GM21737 (cell line): ENCODE measurements around the gene KCNE4.

Experiments used
- ATAC-seq: cut with Tn5 transposase; IDR thresholded peaks from one replicate; pipeline ENCODE4 v1.9.1; 2021; ENCODE audit warnings: mild to moderate bottlenecking, moderate library complexity; ENCODE audit not compliant: unreplicated experiment

Gene KCNE4

DNA sequence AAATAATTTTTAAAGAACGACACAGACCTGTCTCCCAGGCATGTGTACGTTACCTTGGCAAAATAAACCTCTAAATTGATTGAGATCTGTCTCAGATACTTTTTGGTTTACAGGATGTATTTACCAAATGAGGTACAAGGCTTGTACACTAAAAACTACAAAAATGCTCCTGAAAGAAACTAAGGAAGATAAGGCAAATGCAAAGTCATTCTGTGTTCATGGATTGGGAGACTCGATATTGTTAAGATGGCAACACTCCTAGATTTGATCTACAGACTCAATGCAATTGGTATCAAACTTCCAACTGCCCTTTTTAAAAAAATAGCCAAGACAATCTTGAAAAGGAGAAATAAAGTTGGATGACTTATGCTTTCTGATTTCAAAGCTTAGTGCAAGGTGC is 11.5 kb upstream of the KCNE4 start:
- ATAC-seq = no peak

DNA sequence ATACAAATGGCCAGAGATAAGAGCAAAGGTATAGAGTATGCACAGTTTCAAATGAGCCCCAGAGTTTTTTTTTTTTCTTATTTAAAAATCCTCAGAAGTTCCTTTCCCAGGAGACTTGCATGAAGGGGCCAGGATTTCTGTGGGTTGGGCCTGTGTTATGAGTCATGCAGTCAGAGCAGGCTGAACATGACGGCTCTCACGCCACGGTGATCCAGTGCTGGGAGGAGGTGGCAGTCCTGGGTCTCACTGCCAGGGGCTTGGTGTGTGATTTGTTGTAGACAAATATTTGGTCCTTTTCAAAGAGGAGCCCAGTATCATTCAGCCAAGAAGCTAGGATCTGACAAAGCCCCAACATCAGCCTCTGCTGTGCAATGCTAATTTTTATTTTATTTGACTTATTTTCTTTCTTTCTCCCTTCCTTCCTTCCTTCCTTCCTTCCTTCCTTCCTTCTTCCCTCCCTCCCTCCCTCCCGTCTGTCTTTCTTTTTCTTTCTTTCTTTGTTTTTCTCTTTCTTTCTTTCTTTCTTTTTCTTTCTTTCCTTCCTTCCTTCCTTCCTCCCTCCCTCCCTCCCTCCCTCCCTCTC is 10.4 kb upstream of the KCNE4 start:
- no peak for ATAC-seq

DNA sequence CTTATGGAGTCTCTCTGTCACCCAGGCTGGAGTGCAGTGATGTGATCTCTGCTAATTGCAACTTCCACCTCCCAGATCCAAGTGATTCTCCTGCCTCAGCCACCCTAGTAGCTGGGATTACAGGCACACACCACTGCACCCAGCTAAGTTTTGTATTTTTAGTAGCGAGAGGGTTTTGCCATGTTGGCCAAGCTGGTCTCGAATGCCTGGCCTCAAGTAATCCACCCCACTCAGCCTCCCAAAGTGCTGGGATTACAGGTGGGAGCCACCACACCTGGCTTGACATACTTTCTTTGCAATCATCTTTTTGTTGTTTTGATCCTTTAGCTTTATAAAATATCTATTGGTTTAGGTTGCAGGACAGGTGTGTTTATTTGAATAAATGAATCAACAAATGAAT is 9.7 kb upstream of the KCNE4 start:
- ATAC-seq = no peak

DNA sequence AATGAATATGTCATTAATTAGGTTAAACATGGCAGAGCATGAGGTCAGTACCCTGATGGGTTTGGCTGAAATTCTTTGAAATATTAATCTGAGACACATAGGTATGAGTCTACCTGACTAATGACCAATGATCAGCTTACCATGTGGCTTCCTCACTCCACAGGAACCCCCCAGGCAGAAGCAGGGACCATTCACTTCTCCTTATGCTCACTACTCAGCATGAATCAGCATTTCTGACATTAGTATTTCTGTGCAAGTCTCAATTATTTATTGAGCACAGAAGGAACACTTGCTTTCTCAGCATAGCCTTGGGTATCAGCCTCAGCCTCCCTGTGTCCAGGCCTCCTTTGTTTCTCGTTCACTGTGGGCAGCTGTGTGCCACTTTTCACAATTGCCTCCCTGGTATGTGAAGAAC is 9.3 kb upstream of the KCNE4 start:
- no peak for ATAC-seq

DNA sequence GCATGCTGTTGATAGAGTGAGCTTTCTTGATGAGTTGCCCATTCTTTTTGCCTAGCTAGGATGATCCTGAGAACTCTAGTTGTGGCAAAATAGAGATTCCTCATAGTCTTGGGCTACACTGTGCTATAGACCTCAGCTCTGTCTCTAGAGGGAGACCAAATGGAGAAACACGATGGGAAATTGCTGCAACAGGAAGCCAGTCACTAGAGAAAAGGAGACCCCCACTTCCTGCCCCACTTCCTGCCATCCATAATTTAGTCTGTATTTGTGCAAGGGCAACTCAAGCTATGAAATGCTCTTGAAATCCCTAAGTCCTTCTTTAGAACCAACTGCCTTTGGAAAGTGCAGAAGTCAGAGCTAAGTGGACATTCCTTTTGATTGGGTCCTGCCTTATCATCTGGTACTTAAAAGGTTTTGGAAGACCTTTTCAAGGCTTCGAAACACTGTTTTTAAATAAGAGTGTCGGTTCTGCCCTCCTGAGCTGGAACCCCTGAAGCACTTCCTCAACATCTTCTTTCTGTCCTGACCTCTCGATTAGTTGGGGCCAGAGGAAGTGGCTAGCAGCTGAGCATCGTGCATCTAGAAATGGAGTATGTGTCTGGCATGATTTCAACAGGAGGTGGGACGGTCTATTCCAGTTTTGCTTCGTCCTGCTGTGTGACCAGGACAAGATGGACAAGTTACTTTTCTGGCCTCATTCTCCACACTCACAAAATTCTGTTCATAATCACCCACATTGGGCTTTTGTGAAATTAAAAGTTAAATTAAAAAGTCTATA is 8.6 kb upstream of the KCNE4 start:
- no peak for ATAC-seq

DNA sequence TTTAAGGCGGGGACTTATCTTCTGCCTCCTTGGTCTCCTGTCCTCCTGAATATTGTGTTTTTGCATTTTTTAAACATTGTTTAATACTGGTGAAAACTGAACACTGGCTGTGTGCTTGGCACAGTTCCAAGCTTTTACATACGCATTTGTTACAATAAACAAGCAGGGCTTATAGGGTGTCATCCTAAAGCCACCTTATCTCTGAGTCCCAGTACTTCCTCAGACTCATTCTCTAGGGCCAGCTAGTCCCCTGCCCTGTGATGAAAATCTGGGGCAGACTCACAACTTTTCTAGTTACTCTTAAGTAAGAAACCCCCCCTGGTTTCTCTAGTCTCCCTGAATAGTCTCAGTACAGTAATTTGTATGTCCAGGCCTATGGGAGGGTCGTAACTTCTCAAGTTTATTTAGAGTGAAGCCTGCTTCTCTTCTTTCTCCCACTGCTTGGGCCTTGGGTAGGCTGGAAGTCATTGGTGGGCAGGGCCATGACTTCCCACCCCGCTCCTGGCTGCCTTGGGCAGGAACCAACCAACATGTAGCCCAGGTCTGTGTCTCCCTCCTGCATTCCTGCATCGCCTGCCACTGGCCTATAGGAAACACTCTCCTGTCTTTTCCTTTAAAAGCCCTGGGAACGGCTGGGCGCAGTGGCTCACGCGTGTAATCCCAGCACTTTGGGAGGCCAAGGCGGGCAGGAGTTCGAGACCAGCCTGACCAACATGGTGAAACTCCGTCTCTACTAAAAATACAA is 7.7 kb upstream of the KCNE4 start:
- ATAC-seq = no peak

DNA sequence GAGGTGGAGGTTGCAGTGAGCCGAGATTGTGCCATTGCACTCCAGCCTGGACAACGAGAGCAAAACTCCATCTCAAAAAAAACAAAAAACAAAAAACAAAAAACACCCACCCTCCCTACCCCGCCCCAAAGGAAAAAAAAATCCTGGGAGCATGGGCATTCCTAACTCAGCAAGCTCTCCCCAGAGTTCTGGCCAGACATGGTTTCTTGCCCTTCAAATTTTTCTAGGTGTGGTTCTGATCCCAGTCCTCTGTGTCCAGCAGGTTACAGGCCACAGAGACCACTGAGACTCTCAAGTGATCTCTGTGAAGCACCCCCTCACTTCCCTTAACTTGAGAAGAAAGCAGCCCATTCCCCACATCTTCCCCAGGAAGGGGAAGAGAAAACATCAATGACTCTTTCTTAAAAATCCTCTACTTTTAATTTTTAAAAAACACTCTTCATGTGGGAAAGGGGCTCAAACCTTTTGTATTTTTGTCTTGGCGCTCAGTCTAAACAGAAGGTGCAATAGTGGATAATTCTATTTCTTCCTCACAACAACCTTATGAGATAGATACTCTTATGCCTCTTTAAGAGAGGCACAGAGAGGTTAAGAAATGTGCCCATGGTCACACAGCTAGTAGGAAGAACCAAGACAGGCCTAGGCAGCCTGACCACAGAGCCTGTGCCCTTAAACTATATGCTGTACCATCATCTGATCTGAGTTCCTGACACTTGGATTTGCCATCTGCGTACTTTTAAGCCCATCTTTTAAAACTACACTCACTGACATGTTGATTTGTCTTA is 6.9 kb upstream of the KCNE4 start:
- ATAC-seq = no peak

DNA sequence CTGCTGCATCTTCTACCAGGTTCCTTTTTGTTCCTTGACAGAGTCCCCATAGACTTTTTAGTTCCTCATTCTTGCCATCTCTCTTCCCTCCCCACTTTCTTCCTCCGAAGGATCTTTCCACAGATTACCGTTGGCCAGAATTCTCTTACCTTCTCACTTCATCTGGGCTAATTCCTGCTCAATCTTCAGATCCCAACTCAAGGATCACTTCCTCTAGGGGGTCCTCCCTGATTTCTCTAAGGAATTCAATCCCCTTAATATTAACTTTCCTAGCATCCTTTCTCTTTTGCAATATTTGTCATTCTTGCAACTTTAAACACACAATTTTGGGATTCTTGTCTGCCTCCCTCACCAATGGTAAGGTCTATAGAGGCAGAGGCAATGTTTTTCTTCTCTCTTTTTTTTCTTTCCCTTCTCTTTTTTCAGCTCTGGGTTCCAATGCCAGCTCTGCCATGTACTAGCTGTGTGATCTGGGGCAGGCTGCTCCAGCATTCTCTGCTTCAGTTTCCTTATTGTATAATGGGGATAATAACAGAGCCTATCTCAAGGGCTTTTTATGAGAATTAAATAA is 5.4 kb upstream of the KCNE4 start:
- no peak for ATAC-seq

DNA sequence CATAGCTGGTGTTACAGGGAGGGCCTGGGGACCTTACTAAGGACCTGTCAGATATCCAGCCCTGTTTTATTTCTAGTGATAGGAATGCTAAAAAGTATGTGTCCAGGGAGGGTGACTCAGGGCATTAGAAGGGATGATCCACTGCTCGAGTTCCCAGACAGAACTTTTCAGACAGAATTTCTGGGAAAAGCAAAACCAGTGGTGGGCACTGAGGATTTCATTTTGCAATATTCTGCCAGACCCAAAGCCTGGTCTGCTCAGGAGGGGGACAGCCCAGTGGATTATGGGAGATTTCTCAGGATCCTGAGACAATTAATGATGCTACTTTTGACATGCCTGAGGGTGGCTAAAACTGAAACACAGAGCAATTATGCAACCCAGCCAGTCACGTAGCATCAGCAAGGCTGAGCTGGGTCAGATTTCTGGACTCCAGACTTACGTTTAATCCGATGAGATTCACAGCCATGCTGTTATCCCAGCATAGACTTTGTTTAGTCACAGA is 4.7 kb upstream of the KCNE4 start:
- ATAC-seq = no peak

DNA sequence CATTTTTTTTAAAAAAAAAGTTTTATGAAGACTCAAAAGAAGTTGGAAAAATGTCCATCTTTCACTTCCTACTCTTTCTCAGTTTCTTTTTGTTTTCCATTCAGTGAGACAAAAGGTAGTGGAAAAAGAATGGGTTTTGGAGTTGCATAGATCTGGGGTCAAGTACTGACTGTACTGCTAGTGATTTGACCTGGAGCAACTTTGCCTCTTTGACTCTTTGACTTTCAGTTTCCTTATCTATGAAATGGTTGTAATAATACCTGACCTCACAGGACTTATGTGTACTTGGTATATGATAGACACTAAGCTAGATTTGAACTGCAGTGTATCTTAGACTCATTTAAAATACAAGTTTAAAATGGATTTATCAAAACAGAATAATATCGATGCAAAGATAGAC is 3.5 kb upstream of the KCNE4 start:
- ATAC-seq = no peak

DNA sequence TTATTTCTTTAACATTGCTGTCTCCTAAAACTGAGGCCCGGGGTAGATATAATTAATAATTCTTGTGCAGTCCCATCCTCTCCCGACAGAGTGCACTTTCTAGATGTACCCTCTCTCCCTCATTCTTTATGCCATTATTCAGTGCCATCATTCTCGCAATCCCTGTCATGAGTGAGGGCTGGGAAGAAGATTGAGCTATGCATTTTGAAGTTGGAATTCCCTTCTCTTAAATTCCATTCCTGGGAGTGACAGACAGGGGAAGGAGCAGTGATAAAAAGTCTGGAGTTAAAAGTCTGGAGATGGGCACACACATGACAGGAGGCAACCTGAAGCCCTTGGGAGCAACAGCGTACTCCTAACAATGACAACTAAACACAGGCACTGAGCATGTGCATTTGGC is 2.6 kb upstream of the KCNE4 start:
- ATAC-seq = no peak

DNA sequence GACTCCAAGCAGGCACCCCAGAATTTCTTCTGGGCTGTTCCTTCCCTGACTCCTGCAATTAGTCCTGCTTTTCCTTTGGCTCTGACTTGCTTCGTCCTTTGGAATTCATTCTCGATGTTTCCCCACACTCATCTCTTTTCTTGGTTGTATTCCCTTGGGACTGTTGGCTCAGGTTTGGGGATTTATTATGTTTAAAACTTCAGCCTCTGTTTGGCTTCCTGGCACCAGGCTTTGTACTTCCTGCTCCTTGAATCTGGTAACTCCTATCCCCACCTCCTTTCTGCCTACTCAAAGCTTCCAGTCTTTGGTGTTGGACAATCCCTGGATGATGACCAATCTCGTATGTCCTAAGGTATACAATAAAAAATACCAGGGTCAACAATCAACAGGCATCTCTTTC is 1.8 kb upstream of the KCNE4 start:
- no peak for ATAC-seq

DNA sequence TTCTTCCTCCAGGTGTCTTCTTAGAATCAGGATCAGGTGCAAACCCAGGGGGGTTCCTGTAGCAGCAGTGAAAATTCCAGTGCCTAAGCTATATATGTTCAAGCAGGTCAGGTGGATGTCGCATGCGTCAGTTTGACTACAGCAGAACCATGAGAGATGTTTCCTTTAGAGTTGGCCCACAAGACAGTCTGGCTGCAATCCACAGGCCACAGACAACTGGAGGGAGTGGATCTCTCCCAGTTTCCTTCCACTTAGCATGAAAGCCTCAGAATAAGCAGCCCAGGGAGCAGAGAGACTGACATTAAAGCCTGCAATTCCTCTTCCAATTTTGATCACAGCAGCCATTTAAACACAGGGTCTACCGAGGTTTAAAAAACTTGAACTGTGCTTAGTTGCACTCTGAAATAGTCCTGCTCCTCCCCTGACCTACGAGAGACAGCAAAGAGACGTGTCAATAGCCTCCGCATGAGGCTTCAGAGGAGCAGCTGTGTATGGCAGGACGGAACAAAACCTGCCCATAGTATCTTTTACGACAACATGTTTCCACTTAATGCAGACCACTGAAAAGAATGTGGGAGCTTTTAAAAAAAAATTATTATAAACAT is 988 bp upstream of the KCNE4 start:
- ATAC-seq = no peak

DNA sequence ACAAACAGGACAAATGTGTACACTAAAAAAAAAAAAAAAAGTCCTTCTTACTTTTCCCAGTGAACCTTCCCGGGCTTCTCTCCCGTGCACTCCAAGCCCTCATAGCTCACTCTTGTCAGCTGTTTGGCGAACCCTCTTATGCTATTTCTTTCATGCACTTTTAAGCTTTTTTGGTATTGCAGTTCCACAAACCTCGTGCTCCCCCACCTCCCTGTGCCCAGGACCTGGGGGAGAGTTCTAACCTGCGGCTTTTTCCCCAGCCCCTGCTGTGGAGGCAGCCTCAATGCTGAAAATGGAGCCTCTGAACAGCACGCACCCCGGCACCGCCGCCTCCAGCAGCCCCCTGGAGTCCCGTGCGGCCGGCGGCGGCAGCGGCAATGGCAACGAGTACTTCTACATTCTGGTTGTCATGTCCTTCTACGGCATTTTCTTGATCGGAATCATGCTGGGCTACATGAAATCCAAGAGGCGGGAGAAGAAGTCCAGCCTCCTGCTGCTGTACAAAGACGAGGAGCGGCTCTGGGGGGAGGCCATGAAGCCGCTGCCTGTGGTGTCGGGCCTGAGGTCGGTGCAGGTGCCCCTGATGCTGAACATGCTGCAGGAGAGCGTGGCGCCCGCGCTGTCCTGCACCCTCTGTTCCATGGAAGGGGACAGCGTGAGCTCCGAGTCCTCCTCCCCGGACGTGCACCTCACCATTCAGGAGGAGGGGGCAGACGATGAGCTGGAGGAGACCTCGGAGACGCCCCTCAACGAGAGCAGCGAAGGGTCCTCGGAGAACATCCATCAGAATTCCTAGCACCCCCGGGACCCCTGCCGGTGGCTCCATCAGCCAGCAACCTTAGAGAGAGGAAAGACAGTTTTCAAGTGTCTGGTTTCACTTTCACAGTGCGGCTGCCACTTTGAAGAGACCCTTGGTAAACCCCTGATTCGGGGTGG is 826 bp downstream of the KCNE4 start:
- no peak for ATAC-seq

DNA sequence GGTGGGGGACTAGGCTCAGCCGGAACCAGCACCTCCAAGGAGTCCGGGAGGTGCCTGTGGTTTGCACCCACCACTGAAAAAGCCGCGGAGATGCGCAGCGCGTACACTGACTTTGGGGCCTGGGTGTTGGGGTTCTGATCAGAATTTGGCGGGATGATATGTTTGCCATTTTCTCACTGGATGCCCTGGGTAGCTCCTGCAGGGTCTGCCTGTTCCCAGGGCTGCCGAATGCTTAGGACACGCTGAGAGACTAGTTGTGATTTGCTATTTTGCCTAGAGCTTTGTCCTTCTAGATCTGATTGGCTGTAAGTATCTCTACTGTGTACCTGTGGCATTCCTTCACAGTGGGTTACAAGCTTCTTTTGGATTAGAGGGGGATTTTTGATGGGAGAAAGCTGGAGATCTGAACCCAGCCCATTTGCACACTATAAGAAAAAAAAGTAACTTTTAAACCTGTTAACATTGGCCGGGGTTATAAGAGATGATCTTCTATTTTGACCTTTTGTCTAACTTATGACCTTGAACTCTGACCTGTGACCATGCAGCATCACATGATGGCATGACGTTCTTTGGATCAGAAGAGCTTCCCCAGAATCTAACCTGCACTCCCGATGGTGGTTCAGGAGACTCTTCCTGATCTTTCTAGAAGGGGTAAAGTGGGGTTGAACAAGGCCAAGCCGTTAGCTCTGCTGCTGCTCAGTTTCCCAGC is 1.6 kb downstream of the KCNE4 start:
- ATAC-seq = no peak

DNA sequence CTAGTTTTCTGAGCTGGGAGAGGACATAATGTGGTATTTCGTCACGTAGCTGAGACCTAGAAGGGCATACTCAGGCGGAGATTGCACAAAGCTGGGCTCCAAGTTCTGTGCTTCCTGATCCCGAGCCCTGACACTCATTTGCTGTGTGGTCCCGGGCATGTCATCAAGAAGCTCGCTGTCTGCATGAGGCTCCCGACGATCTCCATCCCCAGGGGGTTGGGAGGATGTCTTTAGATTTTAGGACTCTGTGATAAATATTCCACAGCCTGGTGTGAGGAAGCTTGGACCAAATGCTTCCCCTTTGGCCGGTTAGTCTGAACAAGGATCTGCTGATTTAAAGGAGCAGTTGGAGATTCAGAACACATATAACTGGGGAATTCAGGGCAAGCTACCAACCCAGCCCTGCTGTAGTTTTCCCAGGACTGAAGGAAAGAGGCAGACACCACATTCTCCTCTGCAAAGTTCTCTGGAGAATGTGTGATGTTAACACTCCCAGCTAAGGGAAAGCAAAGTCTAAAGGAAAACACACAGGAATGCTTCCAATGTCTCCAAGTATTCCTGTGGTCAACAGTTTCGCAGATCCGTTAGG is 2.3 kb downstream of the KCNE4 start:
- ATAC-seq = no peak

DNA sequence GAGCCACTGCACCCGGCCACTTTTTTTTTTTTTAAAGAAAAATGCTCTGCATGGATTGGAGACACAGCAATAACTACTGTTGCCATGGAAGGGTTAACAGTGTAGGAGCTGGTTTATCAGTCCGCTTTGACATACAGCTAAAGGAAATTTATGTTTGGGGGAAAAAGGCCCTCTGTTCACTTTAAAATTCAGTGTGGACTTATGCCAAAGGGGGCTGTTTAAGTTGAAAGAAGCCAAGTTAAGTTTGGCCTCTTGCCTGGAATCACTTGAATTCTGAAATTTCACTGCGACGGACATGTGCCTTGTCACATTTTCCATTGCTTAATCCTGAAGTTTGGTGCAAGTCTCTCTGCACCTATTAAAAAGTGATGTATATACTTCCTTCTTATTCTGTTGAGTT is 3.1 kb downstream of the KCNE4 start:
- no peak for ATAC-seq

DNA sequence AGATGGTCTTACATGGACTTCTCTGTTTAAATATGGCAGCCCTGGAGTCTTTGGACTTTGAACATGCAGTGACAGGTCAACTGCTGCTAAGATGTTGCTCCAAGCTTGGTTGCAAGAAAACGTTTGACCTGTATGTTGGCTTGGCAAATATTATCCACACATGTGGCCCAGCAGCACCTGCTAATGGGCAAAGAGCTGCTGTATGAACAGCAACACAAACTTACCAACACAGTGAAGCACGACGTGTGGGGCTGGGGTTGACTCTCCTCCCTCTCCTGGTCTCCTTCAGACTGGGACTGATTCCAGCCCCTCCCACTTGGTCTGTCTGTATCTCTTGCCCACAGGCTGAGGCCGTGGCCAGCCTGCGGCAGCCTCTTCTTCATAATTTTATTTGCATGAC is 3.8 kb downstream of the KCNE4 start:
- no peak for ATAC-seq
